Muscle layer of colon (tissue), 2 donors: ENCODE data around the gene OBP2A.

Experiments used
- H3K27ac ChIP-seq: one replicate; pipeline ENCODE4 v1.7.0; 2013; ENCODE audit warnings: low read depth, mild to moderate bottlenecking, low read length, moderate library complexity
- H3K27me3 ChIP-seq, 2 donors: one replicate each; pipeline ENCODE4 v1.7.0; 2013; ENCODE audit warnings: low read length in 2 of 2, mild to moderate bottlenecking in 2 of 2; ENCODE audit not compliant: insufficient read depth in 2 of 2, control insufficient read depth in 1 of 2
- H3K36me3 ChIP-seq: one replicate; pipeline ENCODE4 v1.7.0; 2013; ENCODE audit warnings: mild to moderate bottlenecking, low read length; ENCODE audit not compliant: insufficient read depth
- H3K4me1 ChIP-seq: one replicate; pipeline ENCODE4 v1.7.0; 2013; ENCODE audit warnings: mild to moderate bottlenecking, low read length; ENCODE audit not compliant: insufficient read depth
- H3K4me3 ChIP-seq, 2 donors: one replicate each; pipeline ENCODE4 v1.7.0; 2013; ENCODE audit warnings: low read length in 2 of 2, low read depth in 1 of 2, mild to moderate bottlenecking in 1 of 2, moderate library complexity in 1 of 2
- H3K9ac ChIP-seq: one replicate; pipeline ENCODE4 v1.7.0; 2013; ENCODE audit warnings: low read length
- H3K9me3 ChIP-seq: one replicate; pipeline ENCODE4 v1.7.0; 2013; ENCODE audit warnings: mild to moderate bottlenecking, low read length
- donor health status: abdominal sarcoma.
- donor health status: Adenocarcinoma of cecum.

OBP2A gene

GRCh38 chr9:135551031-135551430, 5.1 kb downstream of the OBP2A start:
- Histone ChIP-seq H3K27ac (no peak overlapping the region), H3K36me3 (no peaks in the 10 kb centered on the region), H3K9ac (no peak overlapping the region), H3K4me3 (no peak overlapping the region), H3K4me1 (no peaks in the 10 kb centered on the region), H3K27me3 (peaks cover 0 to 6% of the 10 kb centered on the region in 2 donors), H3K9me3 (no peaks in the 10 kb centered on the region)

- Histone ChIP-seq H3K4me1 (no peaks in the 10 kb centered on the region), H3K9me3 (no peaks in the 10 kb centered on the region), H3K27ac (no peak overlapping the region), H3K36me3 (no peaks in the 10 kb centered on the region), H3K9ac (no peak overlapping the region), H3K4me3 (no peak overlapping the region), H3K27me3 (peaks cover 0 to 6% of the 10 kb centered on the region in 2 donors)
Measured at GRCh38 chr9:135551456-135551855, 5.5 kb downstream of the OBP2A start.

- Histone ChIP-seq H3K9me3 (no peaks in the 10 kb centered on the region), H3K4me1 (no peaks in the 10 kb centered on the region), H3K36me3 (no peaks in the 10 kb centered on the region), H3K27me3 (peaks cover 0 to 6% of the 10 kb centered on the region in 2 donors), H3K4me3 (no peak overlapping the region), H3K27ac (no peak overlapping the region), H3K9ac (no peak overlapping the region)
Measured at GRCh38 chr9:135552021-135552697, 6.2 kb downstream of the OBP2A start.

DNA sequence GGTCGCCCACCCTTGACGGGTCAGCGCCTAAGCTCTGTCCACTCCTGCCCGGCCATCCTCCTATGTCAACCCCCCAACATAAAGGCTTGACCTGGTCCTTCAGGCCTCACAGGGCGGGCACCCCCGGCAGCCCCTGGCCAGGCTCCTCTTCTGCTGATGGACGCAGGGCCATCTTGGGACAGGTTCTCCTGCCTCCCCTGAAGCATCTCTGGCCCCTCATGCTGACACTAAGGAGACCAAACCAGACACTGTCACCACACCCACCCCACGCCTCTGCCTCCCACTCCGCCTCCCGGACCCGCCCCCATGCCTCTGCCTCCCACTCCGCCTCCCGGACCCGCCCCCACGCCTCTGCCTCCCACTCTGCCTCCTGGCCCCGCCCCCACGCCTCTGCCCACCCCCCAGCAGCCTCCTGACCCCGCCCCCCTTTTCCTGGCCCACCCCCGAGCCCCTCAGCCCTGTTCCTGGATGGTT, 6.8 kb downstream of the OBP2A start:
- Histone ChIP-seq H3K9me3 (no peaks in the 10 kb centered on the region), H3K27me3 (peaks cover 0 to 6% of the 10 kb centered on the region in 2 donors), H3K9ac (no peak overlapping the region), H3K27ac (no peak overlapping the region), H3K4me3 (no peak overlapping the region), H3K4me1 (no peaks in the 10 kb centered on the region), H3K36me3 (no peaks in the 10 kb centered on the region)

DNA sequence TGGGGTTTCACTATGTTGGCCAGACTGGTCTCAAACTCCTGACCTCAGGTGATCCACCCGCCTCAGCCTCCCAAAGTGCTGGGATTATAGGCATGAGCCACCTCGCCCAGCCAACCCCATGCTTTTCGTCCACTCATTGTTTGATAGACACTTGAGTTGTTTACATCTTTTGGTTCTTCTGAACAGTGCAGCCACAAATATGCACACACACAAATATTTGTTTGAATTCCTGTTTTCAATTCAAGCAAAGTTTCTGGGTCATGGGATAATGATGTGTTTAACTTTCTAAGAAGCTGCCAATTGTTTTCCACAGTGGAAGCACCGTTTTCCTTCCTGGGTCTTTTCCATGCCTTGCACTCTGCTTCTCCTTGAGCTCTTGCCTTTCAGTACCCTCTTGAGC, 8.8 kb downstream of the OBP2A start:
- peaks cover 0 to 6% of the 10 kb centered on the region in 2 donors for H3K27me3 ChIP-seq
- no peak overlapping the region for H3K9ac ChIP-seq
- no peaks in the 10 kb centered on the region for H3K36me3 ChIP-seq
- no peak overlapping the region for H3K4me3 ChIP-seq
- H3K27ac ChIP-seq = no peak overlapping the region
- H3K4me1 ChIP-seq = no peaks in the 10 kb centered on the region
- no peaks in the 10 kb centered on the region for H3K9me3 ChIP-seq

- Histone ChIP-seq H3K27ac (no peak overlapping the region), H3K4me1 (no peaks in the 10 kb centered on the region), H3K27me3 (peaks cover 0 to 3% of the 10 kb centered on the region in 2 donors), H3K4me3 (no peak overlapping the region), H3K36me3 (no peaks in the 10 kb centered on the region), H3K9me3 (no peaks in the 10 kb centered on the region), H3K9ac (no peak overlapping the region)
Measured at GRCh38 chr9:135555203-135555602, 9.3 kb downstream of the OBP2A start.

DNA sequence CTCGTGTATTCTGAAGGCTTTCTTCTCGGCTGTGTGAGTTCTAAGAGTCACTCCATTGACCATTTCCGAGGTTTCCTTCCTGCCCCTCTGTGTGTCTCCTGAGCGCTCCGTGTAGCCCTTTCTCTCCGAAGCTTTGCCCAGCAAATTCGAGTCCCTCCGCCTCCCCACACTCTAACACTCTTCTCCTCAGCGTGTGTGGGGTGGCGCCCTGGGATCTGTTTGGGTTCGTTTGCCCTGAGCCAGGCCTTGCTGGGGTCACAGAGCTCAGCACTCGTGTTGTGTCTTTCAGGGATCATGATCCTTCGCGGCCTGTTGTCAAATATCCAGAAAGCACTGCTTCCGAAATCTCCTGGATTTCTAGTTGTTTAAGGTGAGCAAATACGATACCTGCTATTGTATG, 10.0 kb downstream of the OBP2A start:
- H3K27me3 ChIP-seq = no peaks in the 10 kb centered on the region
- no peak overlapping the region for H3K4me3 ChIP-seq
- no peaks in the 10 kb centered on the region for H3K9me3 ChIP-seq
- no peak overlapping the region for H3K27ac ChIP-seq
- no peaks in the 10 kb centered on the region for H3K4me1 ChIP-seq
- no peaks in the 10 kb centered on the region for H3K36me3 ChIP-seq
- H3K9ac ChIP-seq = no peak overlapping the region

GRCh38 chr9:135559606-135560005, 13.7 kb downstream of the OBP2A start:
- Histone ChIP-seq H3K4me1 (no peaks in the 10 kb centered on the region), H3K4me3 (no peak overlapping the region), H3K27ac (no peak overlapping the region), H3K9ac (no peak overlapping the region), H3K27me3 (peaks cover 0 to 6% of the 10 kb centered on the region in 2 donors), H3K36me3 (no peaks in the 10 kb centered on the region), H3K9me3 (no peaks in the 10 kb centered on the region)

DNA sequence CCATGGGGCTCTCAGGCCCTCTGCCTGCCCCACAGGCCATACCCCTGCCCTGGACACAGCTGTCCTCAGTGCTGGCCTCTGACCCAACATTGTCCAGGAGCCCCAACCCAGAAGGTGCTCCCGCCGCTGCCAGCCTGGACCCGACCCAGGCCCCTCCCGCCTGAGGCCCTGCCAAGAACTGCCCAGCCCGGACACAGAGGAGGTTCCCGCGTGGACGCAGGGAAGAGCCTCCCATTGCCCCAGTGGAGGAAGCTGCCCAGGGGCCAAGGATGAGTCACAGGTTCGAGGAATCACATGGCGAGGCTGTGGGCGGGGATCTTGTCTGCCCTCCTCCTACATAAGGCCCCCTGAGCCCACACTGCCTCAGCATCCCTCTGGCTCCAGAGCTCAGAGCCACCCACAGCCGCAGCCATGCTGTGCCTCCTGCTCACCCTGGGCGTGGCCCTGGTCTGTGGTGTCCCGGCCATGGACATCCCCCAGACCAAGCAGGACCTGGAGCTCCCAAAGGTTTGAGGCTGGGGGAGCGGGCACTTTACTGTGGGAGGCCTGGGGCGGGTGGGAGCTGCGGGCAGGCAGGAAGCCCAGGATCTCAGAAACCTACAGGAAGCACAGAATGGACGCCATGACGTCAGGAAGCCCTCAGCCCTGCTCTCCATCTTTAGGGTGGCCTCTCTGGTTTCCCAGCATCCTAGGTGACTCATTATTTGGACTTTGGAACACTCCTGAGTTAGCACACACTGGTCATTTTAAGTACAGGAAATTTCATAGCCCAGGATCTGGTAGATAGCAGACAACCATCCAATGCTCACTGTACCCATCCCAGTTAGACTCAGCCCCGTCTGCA, 15.7 kb downstream of the OBP2A start, which contains the start of gene PAEP:
Gene PAEP, plus strand, starts transcription at position 366 of the 844 bp plus-strand sequence.
- Histone ChIP-seq H3K9ac (no peak within 1 kb of the TSS), H3K36me3 (no peaks in the 10 kb centered on the region), H3K9me3 (no peaks in the 10 kb centered on the region), H3K4me3 (no peak within 1 kb of the TSS), H3K4me1 (no peaks in the 10 kb centered on the region), H3K27me3 (peaks cover 0 to 6% of the 10 kb centered on the region in 2 donors), H3K27ac (no peak within 1 kb of the TSS)

GRCh38 chr9:135562235-135562745, 16.4 kb downstream of the OBP2A start:
- no peaks in the 10 kb centered on the region for H3K4me1 ChIP-seq
- H3K27me3 ChIP-seq = peaks cover 0 to 6% of the 10 kb centered on the region in 2 donors
- no peaks in the 10 kb centered on the region for H3K36me3 ChIP-seq
- H3K4me3 ChIP-seq = no peak overlapping the region
- H3K9ac ChIP-seq = no peak overlapping the region
- no peak overlapping the region for H3K27ac ChIP-seq
- H3K9me3 ChIP-seq = no peaks in the 10 kb centered on the region

DNA sequence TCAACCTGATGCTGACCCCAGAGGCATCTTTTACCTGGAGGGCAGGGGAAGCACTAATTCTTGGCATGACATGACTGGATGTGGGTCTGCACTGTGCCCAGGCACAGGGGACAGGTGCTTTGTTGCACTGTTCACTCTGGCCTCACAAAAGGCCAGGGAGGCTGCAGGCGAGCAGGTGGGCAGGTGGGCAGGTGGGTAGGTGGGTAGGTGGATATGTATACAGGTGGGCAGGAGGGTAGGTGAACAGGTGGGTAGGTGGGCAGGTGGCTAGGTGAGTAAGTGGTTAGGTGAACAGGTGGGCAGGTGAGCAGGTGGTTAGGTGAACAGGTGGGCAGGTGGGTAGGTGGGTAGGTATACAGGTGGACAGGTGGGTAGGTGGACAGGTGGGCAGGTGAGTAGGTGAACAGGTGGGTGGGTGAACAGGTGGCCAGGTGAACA, 17.1 kb downstream of the OBP2A start:
- Histone ChIP-seq H3K9me3 (no peaks in the 10 kb centered on the region), H3K27me3 (peaks cover 0 to 6% of the 10 kb centered on the region in 2 donors), H3K36me3 (no peaks in the 10 kb centered on the region), H3K4me3 (no peak overlapping the region), H3K9ac (no peak overlapping the region), H3K4me1 (no peaks in the 10 kb centered on the region), H3K27ac (no peak overlapping the region)
